ENCODE results near the gene SLC12A6. TPM values are rescaled to one million over a fixed set of nuclear protein-coding genes. Genes with fewer than 3 reads are reported as not detected.

Gene SLC12A6
- total and polyA plus RNA-seq, 2 of the 13 experiments (the other 11 are each of a cell fraction or from before 2014, with no cell fraction given) = 15.2 to 30.1 TPM

DNA sequence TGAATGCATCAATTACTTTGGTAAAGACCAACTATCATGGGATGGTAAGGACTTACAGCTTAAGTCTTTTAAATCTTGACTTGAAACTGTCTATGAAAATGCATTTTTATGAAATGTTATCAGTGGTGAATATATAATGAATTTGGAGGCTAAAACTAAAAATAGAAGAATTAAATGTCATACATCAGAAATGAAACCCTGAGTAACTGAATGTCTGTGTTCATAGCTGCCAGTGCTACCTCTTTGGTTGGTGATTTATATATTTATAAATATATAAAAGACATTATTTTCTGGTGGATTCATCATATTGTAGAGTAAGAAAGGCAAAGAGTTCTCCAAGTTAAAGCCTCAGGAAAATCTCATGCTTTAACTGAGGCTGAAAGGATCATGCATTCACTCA lies 12.2 kb downstream of the SLC12A6 start (continued):
- no peak for TF ChIP-seq MXD4 (CRISPR knock-in tag; IDR thresholded peaks at IDR 0.05)
- TF ChIP-seq, protein P1, sequence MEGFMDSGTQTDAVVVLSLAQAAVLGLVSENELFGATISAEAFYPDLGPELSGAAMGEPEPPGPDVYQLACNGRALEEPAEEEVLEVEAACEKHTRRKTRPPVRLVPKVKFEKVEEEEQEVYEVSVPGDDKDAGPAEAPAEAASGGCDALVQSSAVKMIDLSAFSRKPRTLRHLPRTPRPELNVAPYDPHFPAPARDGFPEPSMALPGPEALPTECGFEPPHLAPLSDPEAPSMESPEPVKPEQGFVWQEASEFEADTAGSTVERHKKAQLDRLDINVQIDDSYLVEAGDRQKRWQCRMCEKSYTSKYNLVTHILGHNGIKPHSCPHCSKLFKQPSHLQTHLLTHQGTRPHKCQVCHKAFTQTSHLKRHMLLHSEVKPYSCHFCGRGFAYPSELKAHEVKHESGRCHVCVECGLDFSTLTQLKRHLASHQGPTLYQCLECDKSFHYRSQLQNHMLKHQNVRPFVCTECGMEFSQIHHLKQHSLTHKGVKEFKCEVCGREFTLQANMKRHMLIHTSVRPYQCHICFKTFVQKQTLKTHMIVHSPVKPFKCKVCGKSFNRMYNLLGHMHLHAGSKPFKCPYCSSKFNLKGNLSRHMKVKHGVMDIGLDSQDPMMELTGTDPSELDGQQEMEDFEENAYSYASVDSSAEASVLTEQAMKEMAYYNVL (CRISPR knock-in tag; IDR thresholded peaks at IDR 0.05; ENCODE audit: borderline replicate concordance) = no peak
- TF ChIP-seq, protein P2, sequence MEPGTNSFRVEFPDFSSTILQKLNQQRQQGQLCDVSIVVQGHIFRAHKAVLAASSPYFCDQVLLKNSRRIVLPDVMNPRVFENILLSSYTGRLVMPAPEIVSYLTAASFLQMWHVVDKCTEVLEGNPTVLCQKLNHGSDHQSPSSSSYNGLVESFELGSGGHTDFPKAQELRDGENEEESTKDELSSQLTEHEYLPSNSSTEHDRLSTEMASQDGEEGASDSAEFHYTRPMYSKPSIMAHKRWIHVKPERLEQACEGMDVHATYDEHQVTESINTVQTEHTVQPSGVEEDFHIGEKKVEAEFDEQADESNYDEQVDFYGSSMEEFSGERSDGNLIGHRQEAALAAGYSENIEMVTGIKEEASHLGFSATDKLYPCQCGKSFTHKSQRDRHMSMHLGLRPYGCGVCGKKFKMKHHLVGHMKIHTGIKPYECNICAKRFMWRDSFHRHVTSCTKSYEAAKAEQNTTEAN (CRISPR knock-in tag; conservative IDR thresholded peaks at IDR 0.05) = no peak
- TF ChIP-seq ZNF441 (CRISPR knock-in tag; IDR thresholded peaks at IDR 0.05; ENCODE audit: borderline replicate concordance) = no peak
- TF ChIP-seq ZNF451 (CRISPR knock-in tag; IDR thresholded peaks at IDR 0.05) = no peak

DNA sequence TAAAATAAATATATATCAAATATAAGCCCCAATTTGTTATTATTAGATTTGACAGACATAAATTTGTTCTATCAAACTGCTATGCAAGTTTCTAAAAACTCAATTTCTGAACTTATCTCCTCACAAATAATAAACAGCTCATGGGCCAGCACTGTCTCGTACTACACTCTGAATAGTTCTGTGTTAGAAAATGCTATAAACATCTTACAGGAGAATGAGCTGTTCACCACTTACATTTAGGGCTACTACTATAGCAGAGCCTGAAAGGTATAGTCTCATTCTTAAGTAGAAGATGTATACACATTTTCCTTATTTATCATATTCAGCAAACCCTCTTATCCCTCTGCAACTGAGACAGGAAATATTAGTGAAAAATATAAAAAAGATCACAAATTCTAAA lies 12.6 kb downstream of the SLC12A6 start:
- POLR2A ChIA-PET = no interaction called here
- ATAC-seq (no peak), FAIRE-seq (no peak), DNase-seq (ENCODE audit: low spot score) (no peak)
- Histone ChIP-seq H4K20me1 (ENCODE audit: insufficient read depth, low read length) (no peaks in the 10 kb centered on the region), H3K36me3 (replicated peaks in 1 of 2; ENCODE audit: control insufficient read depth in 1 of 2, insufficient read depth in 2 of 2, low read length in 2 of 2) (no peaks in the 10 kb centered on the region), H3K4me2 (ENCODE audit: low read depth, low read length) (no peak overlapping the region), H3K27ac (ENCODE audit: extremely low read length, insufficient read depth, low read length) (no peak overlapping the region), H3K9ac (ENCODE audit: insufficient read depth, low read depth, low read length) (no peak overlapping the region), H3K27me3 (ENCODE audit: control insufficient read depth in 1 of 2, insufficient read depth in 2 of 2, low read length in 2 of 2) (no peaks in the 10 kb centered on the region), H3K4me3 (replicated peaks in 1 of 3; ENCODE audit: insufficient read depth in 1 of 3, low read depth in 2 of 3, low read length in 3 of 3) (no peak overlapping the region), H3K9me3 (ENCODE audit: low read length) (no peaks in the 10 kb centered on the region), H3K4me1 (ENCODE audit: insufficient read depth, low read length) (no peaks in the 10 kb centered on the region), H3K79me2 (ENCODE audit: insufficient read depth, low read length) (no peaks in the 10 kb centered on the region), H2AFZ (ENCODE audit: low read length) (no peak overlapping the region)
- 100% methylated on average over 1 of the region's 1 CpG for WGBS (ENCODE audit: low lambda C conversion rate)
- CTCF ChIA-PET (ENCODE audit: low intra/inter-chr PET ratio, low total read pairs) = no interaction called here
- in situ Hi-C loops (cut with HindIII; ENCODE audit: extremely low pct_ligation_motif_present, low pct_unique_long_range_greater_than_20kb) = no loop called here
- intact Hi-C loops (cut with micrococcal nuclease; ENCODE audit: unreplicated experiment) = no loop called here
- no TSS peak for BruUV-seq (replicated peaks)
- TF ChIP-seq, protein P3, sequence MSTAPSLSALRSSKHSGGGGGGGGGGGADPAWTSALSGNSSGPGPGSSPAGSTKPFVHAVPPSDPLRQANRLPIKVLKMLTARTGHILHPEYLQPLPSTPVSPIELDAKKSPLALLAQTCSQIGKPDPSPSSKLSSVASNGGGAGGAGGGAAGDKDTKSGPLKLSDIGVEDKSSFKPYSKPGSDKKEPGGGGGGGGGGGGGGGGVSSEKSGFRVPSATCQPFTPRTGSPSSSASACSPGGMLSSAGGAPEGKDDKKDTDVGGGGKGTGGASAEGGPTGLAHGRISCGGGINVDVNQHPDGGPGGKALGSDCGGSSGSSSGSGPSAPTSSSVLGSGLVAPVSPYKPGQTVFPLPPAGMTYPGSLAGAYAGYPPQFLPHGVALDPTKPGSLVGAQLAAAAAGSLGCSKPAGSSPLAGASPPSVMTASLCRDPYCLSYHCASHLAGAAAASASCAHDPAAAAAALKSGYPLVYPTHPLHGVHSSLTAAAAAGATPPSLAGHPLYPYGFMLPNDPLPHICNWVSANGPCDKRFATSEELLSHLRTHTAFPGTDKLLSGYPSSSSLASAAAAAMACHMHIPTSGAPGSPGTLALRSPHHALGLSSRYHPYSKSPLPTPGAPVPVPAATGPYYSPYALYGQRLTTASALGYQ (CRISPR knock-in tag; IDR thresholded peaks at IDR 0.05) = no peak
- TF ChIP-seq TBP (CRISPR knock-in tag; IDR thresholded peaks at IDR 0.05) = no peak
- no peak for TF ChIP-seq TCF7L2 (IDR thresholded peaks at IDR 0.05; ENCODE audit: low read depth, low read length)
- TF ChIP-seq, protein P4, sequence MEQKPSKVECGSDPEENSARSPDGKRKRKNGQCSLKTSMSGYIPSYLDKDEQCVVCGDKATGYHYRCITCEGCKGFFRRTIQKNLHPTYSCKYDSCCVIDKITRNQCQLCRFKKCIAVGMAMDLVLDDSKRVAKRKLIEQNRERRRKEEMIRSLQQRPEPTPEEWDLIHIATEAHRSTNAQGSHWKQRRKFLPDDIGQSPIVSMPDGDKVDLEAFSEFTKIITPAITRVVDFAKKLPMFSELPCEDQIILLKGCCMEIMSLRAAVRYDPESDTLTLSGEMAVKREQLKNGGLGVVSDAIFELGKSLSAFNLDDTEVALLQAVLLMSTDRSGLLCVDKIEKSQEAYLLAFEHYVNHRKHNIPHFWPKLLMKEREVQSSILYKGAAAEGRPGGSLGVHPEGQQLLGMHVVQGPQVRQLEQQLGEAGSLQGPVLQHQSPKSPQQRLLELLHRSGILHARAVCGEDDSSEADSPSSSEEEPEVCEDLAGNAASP (CRISPR knock-in tag; IDR thresholded peaks at IDR 0.05; ENCODE audit: borderline replicate concordance) = no peak
- TF ChIP-seq FOXP1 (IDR thresholded peaks at IDR 0.05) = no peak
- TF ChIP-seq FOXP1 (CRISPR knock-in tag; IDR thresholded peaks at IDR 0.05) = no peak
- TF ChIP-seq, protein P5, sequence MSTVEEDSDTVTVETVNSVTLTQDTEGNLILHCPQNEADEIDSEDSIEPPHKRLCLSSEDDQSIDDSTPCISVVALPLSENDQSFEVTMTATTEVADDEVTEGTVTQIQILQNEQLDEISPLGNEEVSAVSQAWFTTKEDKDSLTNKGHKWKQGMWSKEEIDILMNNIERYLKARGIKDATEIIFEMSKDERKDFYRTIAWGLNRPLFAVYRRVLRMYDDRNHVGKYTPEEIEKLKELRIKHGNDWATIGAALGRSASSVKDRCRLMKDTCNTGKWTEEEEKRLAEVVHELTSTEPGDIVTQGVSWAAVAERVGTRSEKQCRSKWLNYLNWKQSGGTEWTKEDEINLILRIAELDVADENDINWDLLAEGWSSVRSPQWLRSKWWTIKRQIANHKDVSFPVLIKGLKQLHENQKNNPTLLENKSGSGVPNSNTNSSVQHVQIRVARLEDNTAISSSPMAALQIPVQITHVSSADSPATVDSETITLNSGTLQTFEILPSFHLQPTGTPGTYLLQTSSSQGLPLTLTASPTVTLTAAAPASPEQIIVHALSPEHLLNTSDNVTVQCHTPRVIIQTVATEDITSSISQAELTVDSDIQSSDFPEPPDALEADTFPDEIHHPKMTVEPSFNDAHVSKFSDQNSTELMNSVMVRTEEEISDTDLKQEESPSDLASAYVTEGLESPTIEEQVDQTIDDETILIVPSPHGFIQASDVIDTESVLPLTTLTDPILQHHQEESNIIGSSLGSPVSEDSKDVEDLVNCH (CRISPR knock-in tag; IDR thresholded peaks at IDR 0.05) = no peak
- no peak for TF ChIP-seq PAF1 (CRISPR knock-in tag; IDR thresholded peaks at IDR 0.05)

Data from HepG2 (cell line).